H7 (cell line): Measurements from ENCODE around the gene CCDC33. TPM values are rescaled to one million over a fixed set of nuclear protein-coding genes. Genes with fewer than 3 reads are reported as not detected.

ENCODE experiments used
- DNase-seq: peaks from one replicate; pipeline ENCODE4 v3.0.0; 2012
- H3K27me3 ChIP-seq: 2 replicates; pipeline ENCODE4 v1.6.0; 2011; ENCODE audit warnings: mild to moderate bottlenecking, low read length; ENCODE audit not compliant: control insufficient read depth, insufficient read depth
- H3K36me3 ChIP-seq: replicated peaks from 2 replicates; pipeline ENCODE4 v1.5.1; 2011; ENCODE audit warnings: low read length; ENCODE audit not compliant: control insufficient read depth, insufficient read depth
- H3K4me3 ChIP-seq: 2 replicates; pipeline ENCODE4 v1.5.1; 2011; ENCODE audit warnings: low read depth, mild to moderate bottlenecking, control low read depth, low read length, moderate library complexity; ENCODE audit not compliant: insufficient read depth
- total RNA-seq: library from RNA; depleted of rRNA; stranded (reverse); fragments of >200 nt; shearing (Covaris generic); gene quantifications from 2 replicates; pipeline ENCODE4 v1.2.3, GENCODE V29; 2014

CCDC33 gene
- total RNA-seq, 1 experiment from 2014 or later: 4.8 TPM

- H3K27me3 ChIP-seq: no peaks in the 10 kb centered on the region
- no peaks in the 10 kb centered on the region for H3K36me3 ChIP-seq
- no peak overlapping the region for H3K4me3 ChIP-seq
- no peak for DNase-seq
Observed at GRCh38 chr15:74336061-74337005, 100.2 kb downstream of the CCDC33 start.

GRCh38 chr15:74337146-74337545, 101.0 kb downstream of the CCDC33 start:
- Histone ChIP-seq H3K4me3 (no peak overlapping the region), H3K27me3 (no peaks in the 10 kb centered on the region), H3K36me3 (no peaks in the 10 kb centered on the region)
- no peak for DNase-seq

- Histone ChIP-seq H3K27me3 (no peaks in the 10 kb centered on the region), H3K36me3 (no peaks in the 10 kb centered on the region), H3K4me3 (no peak overlapping the region)
- DNase-seq: no peak
Observed at GRCh38 chr15:74337607-74338211, 101.6 kb downstream of the CCDC33 start.

GRCh38 chr15:74338676-74339075, 102.5 kb downstream of the CCDC33 start:
- DNase-seq: no peak
- no peaks in the 10 kb centered on the region for H3K27me3 ChIP-seq
- H3K36me3 ChIP-seq: no peaks in the 10 kb centered on the region
- no peak overlapping the region for H3K4me3 ChIP-seq

- H3K36me3 ChIP-seq: no peaks in the 10 kb centered on the region
- peak; percentile 29 for DNase-seq
- H3K27me3 ChIP-seq: no peaks in the 10 kb centered on the region
- H3K4me3 ChIP-seq: no peak overlapping the region
Observed at GRCh38 chr15:74339371-74339770, 103.2 kb downstream of the CCDC33 start.

- H3K27me3 ChIP-seq: no peaks in the 10 kb centered on the region
- DNase-seq: peak; percentile 27
- no peaks in the 10 kb centered on the region for H3K36me3 ChIP-seq
- H3K4me3 ChIP-seq: no peak overlapping the region
Observed at GRCh38 chr15:74340150-74340549, 104.0 kb downstream of the CCDC33 start.

- Histone ChIP-seq H3K27me3 (no peaks in the 10 kb centered on the region), H3K36me3 (no peaks in the 10 kb centered on the region), H3K4me3 (no peak overlapping the region)
- peak; percentile 9 for DNase-seq
Observed at GRCh38 chr15:74343127-74343796, 107.1 kb downstream of the CCDC33 start.

GRCh38 chr15:74343797-74344127, 107.6 kb downstream of the CCDC33 start:
- DNase-seq: peak; percentile 6
- Histone ChIP-seq H3K4me3 (no peak overlapping the region), H3K27me3 (no peaks in the 10 kb centered on the region), H3K36me3 (no peaks in the 10 kb centered on the region)

GRCh38 chr15:74345051-74345450, 108.9 kb downstream of the CCDC33 start:
- DNase-seq: no peak
- H3K27me3 ChIP-seq: no peaks in the 10 kb centered on the region
- no peaks in the 10 kb centered on the region for H3K36me3 ChIP-seq
- H3K4me3 ChIP-seq: no peak overlapping the region

- no peak overlapping the region for H3K4me3 ChIP-seq
- H3K27me3 ChIP-seq: no peaks in the 10 kb centered on the region
- no peak for DNase-seq
Observed at GRCh38 chr15:74347757-74348250, 111.7 kb downstream of the CCDC33 start.

GRCh38 chr15:74349241-74349778, 113.2 kb downstream of the CCDC33 start:
- Histone ChIP-seq H3K27me3 (no peaks in the 10 kb centered on the region), H3K4me3 (no peak overlapping the region), H3K36me3 (no peaks in the 10 kb centered on the region)
- DNase-seq: no peak

More at GRCh38 chr15:74347757-74348250, 111.7 kb downstream of the CCDC33 start:
- H3K36me3 ChIP-seq: no peaks in the 10 kb centered on the region

- H3K4me3 ChIP-seq: peak overlapping the region; percentile 47; the same call in 1 of the 2 replicates
- DNase-seq: peak; percentile 5
- no peaks in the 10 kb centered on the region for H3K36me3 ChIP-seq
- H3K27me3 ChIP-seq: no peaks in the 10 kb centered on the region
Observed at GRCh38 chr15:74350295-74351275, 114.5 kb downstream of the CCDC33 start.

- Histone ChIP-seq H3K4me3 (peak overlapping the region; percentile 47; the same call in 1 of the 2 replicates), H3K27me3 (no peaks in the 10 kb centered on the region), H3K36me3 (no peaks in the 10 kb centered on the region)
- no peak for DNase-seq
Observed at GRCh38 chr15:74351670-74352069, 115.5 kb downstream of the CCDC33 start.
